ENCODE measurements around the gene MAN1C1.

Gene MAN1C1

DNA sequence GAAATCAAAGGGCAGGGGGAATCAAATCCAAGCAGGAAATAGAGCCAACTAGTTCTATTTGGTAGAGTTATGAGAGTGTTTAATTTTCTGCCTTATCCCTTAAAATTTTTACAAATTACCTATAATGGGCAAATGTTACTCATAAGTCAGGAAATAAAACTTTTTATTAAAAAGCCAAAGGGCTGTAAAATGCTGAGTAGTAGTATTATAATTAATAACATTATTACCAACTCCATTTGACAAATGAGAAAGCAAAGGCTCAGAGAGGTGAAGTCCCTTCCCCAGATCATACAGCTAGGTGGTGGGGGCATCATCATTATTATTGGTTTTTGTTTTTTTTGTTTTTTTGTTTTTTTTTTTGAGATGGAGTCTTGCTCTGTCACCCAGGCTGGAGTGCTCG lies 186.8 kb downstream of the MAN1C1 start:
- no peak for DNase-seq (ENCODE audit: extremely low read depth, insufficient read length)
- TF ChIP-seq, protein P1, sequence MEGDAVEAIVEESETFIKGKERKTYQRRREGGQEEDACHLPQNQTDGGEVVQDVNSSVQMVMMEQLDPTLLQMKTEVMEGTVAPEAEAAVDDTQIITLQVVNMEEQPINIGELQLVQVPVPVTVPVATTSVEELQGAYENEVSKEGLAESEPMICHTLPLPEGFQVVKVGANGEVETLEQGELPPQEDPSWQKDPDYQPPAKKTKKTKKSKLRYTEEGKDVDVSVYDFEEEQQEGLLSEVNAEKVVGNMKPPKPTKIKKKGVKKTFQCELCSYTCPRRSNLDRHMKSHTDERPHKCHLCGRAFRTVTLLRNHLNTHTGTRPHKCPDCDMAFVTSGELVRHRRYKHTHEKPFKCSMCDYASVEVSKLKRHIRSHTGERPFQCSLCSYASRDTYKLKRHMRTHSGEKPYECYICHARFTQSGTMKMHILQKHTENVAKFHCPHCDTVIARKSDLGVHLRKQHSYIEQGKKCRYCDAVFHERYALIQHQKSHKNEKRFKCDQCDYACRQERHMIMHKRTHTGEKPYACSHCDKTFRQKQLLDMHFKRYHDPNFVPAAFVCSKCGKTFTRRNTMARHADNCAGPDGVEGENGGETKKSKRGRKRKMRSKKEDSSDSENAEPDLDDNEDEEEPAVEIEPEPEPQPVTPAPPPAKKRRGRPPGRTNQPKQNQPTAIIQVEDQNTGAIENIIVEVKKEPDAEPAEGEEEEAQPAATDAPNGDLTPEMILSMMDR (IDR thresholded peaks at IDR 0.05; ENCODE audit: insufficient read depth, low read length, poor library complexity, severe bottlenecking), result no peak
- Histone ChIP-seq H3K36me3 (ENCODE audit: control insufficient read depth, insufficient read depth, low read length) (no peaks in the 10 kb centered on the region), H3K4me3 (replicated peaks; ENCODE audit: low read depth, low read length) (no peak overlapping the region), H3K27me3 (replicated peaks; ENCODE audit: control insufficient read depth, insufficient read depth, low read length) (peaks cover 3% of the 10 kb centered on the region)

DNA sequence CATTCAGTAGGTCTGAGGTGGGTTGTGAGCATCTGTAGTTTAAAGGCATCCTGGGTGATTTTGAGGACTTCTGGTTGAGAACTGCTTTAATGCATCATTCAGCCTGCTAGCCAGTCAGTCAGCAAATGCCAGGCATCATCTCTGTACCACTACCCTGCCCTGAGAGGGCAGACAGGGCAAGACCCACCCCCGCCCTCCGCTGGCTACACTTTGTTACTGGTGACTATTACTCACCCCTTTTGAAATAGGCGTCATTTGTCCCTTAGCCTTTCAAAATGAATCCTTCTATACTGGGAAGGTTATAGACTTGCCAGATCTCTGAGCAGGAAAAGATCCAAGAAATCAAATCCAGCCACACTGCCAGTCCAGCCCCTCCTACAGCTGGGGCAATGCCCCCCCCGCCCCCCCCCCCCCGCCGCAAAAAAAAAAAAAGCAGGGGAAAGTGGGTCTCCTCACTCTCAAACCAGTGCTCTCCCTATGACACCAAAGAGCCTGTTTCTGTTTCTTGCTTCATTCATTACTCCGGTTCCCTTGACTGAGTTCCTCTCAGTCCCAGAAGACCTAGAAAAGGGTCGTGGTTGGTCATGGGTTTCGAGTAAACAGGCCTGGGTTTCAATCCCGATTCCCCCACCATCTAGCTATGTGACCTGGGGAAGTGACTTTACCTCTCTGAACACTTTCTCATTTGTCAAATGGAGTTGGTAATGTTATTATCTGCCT lies 187.8 kb downstream of the MAN1C1 start:
- TF ChIP-seq, protein P1 (IDR thresholded peaks at IDR 0.05; ENCODE audit: insufficient read depth, low read length, poor library complexity, severe bottlenecking), result peak; percentile 1
- Histone ChIP-seq H3K27me3 (replicated peaks; ENCODE audit: control insufficient read depth, insufficient read depth, low read length) (peaks cover 3% of the 10 kb centered on the region), H3K4me3 (replicated peaks; ENCODE audit: low read depth, low read length) (no peak overlapping the region), H3K36me3 (ENCODE audit: control insufficient read depth, insufficient read depth, low read length) (no peaks in the 10 kb centered on the region)
- no peak for DNase-seq (ENCODE audit: extremely low read depth, insufficient read length)

DNA sequence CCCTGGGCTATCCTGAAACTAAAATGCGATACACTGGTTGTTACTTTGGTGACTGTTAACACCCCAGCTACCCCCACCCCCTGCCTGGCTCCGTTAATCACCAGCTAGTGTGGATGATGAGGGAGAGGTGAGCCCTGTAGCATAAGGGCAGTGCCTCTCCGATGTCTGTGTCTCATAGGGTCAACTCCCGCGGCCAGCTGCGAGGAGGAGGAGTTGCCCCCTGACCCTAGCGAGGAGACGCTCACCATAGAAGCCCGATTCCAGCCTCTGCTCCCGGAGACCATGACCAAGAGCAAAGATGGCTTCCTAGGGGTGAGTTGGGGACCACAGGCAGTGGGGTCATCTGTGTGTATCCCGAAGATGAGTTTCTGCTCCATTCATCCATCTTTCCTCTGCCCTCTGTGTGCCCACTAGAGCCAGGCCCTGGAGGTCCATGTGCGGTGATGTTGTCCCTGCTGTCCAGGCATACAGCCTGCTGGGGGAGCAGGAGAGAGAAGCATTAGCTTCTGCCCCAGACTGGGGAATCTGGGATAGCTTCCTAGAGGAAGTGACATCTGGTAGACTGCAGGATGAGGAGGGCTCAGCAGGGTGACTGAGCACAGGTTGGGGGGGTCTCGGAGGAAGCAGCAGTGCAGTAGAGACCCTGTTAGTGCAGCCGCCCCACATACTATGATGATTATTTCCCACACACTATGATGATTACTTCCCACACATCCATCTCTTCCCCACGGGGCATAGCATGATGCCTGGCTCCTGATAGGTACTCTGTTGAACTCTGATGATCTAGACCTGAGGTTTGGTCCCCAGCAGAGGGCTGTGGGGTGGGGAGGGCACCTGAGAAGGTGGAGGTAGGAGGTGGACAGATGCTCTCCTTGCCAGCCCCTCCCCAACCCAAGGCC lies 188.6 kb downstream of the MAN1C1 start:
- DNase-seq (ENCODE audit: extremely low read depth, insufficient read length), result no peak
- Histone ChIP-seq H3K4me3 (replicated peaks; ENCODE audit: low read depth, low read length) (no peak overlapping the region), H3K27me3 (replicated peaks; ENCODE audit: control insufficient read depth, insufficient read depth, low read length) (peaks cover 2% of the 10 kb centered on the region; the same call in 1 of the 2 replicates), H3K36me3 (ENCODE audit: control insufficient read depth, insufficient read depth, low read length) (no peaks in the 10 kb centered on the region)
- TF ChIP-seq, protein P1 (IDR thresholded peaks at IDR 0.05; ENCODE audit: insufficient read depth, low read length, poor library complexity, severe bottlenecking), result no peak

DNA sequence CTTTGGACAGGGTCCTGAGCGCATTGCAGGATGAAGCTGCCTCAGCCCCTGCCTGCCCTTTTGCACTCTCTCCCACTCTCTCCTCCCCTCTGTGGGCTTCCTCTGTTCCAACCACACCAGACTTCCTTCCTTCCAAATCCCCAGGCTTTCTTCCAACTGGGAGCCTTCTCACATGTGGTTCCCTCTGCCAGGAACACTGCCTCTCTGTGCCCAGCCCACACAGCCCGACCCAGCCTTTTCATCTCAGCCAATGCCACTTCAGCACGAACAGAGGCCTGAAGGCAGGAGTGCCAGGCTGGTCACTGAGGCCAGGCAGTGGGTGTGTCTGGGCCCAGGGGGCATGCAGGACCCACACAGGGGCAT lies 189.3 kb downstream of the MAN1C1 start:
- no peak for DNase-seq (ENCODE audit: extremely low read depth, insufficient read length)
- no peak overlapping the region for H3K4me3 ChIP-seq (replicated peaks; ENCODE audit: low read depth, low read length)
- TF ChIP-seq, protein P1 (IDR thresholded peaks at IDR 0.05; ENCODE audit: insufficient read depth, low read length, poor library complexity, severe bottlenecking), result no peak
- H3K36me3 ChIP-seq (ENCODE audit: control insufficient read depth, insufficient read depth, low read length), result no peaks in the 10 kb centered on the region
- peaks cover under 1% of the 10 kb centered on the region; the same call in 1 of the 2 replicates for H3K27me3 ChIP-seq (replicated peaks; ENCODE audit: control insufficient read depth, insufficient read depth, low read length)

DNA sequence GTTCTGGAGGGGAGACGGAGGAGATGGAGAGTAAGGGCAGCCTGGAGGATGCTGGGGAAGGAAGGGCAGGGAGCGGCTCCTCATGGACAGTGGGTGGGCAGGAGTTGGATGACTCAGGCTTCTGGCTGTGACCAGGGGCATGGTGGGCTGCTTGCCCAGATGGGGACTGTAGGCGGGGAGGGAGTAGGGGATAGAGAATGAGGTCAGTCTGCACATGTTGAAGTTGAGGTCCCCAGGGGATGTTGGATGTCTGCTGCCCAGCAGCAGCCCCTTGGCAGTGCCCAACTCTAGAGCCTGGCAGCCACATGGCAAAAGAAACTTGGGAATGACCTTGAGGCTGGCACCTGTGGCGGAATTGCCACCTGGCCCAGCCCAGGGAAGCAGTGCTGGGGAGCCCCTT lies 189.8 kb downstream of the MAN1C1 start:
- TF ChIP-seq, protein P1 (IDR thresholded peaks at IDR 0.05; ENCODE audit: insufficient read depth, low read length, poor library complexity, severe bottlenecking), result no peak
- H3K4me3 ChIP-seq (replicated peaks; ENCODE audit: low read depth, low read length), result no peak overlapping the region
- DNase-seq (ENCODE audit: extremely low read depth, insufficient read length), result no peak
- no peaks in the 10 kb centered on the region; the same call in 1 of the 2 replicates for H3K27me3 ChIP-seq (replicated peaks; ENCODE audit: control insufficient read depth, insufficient read depth, low read length)
- no peaks in the 10 kb centered on the region for H3K36me3 ChIP-seq (ENCODE audit: control insufficient read depth, insufficient read depth, low read length)

All from GM06990 (cell line).